Esophagus squamous epithelium (tissue), 5 donors: ENCODE measurements around the gene ANKRD44. TPM values are rescaled to one million over a fixed set of nuclear protein-coding genes. Genes with fewer than 3 reads are reported as not detected.

ENCODE experiments used
- DNase-seq: peaks from one replicate; lab custom pipeline; 2025; lab: John Stamatoyannopoulos, UW
- H3K27ac ChIP-seq, 4 donors: fragments of 200-600 bp; sonication (generic); one replicate each; pipeline ENCODE4 v1.5.1; 2016 to 2019; ENCODE audit warnings: mild to moderate bottlenecking in 1 of 4
- H3K27me3 ChIP-seq, 4 donors: fragments of 200-600 bp; sonication (generic); 1 replicate in 3 of 4; 2 replicates in 1 of 4; pipeline versions ENCODE4 v1.5.1 to v1.6.0; 2017 to 2021; ENCODE audit warnings: antibody characterized with exemption in 1 of 4
- H3K36me3 ChIP-seq, 3 donors: fragments of 200-600 bp; sonication (generic); one replicate each; pipeline ENCODE4 v1.5.1; 2016 to 2019
- H3K4me1 ChIP-seq, 3 donors: fragments of 200-600 bp; sonication (generic); one replicate each; pipeline ENCODE4 v1.5.1; 2017 to 2019
- H3K4me3 ChIP-seq, 4 donors: fragments of 200-600 bp; sonication (generic); 1 replicate in 3 of 4; 2 replicates in 1 of 4; pipeline ENCODE4 v1.5.1; 2016 to 2019; ENCODE audit warnings: mild to moderate bottlenecking in 2 of 4, moderate library complexity in 1 of 4
- H3K9me3 ChIP-seq, 3 donors: fragments of 200-600 bp; sonication (generic); one replicate each; pipeline ENCODE4 v1.5.1; 2016 to 2019
- CTCF ChIP-seq, 6 experiments: fragments of 450-650 bp in 4 of 6; fragments of 200-600 bp in 2 of 6; sonication (generic) in 2 of 6; IDR thresholded peaks; one replicate each; pipeline ENCODE4 v1.5.1; 2016 to 2019; ENCODE audit warnings: antibody characterized with exemption in 6 of 6, mild to moderate bottlenecking in 4 of 6, moderate library complexity in 4 of 6
- POLR2A ChIP-seq, 4 donors: fragments of 450-650 bp; IDR thresholded peaks; one replicate each; pipeline ENCODE4 v1.6.1; 2017; ENCODE audit warnings: antibody characterized with exemption in 4 of 4, mild to moderate bottlenecking in 4 of 4, moderate library complexity in 3 of 4
- WGBS, 2 donors: methylation state at CpG; one replicate each; pipeline ENCODE4 v1.1.5; 2018; 5-methylcytosine and 5-hydroxymethylcytosine counted together
- intact Hi-C: fragments of 100-400 bp; cut with DNase I; formaldehyde crosslinking; loops from one replicate; pipeline ENCODE4 v1.15.0; 2022
- total RNA-seq, 4 donors: library from RNA; depleted of rRNA; stranded (reverse); fragments of >200 nt; gene quantifications; one replicate each; pipeline ENCODE4 v1.1.0, GENCODE V29; 2016
- donor health status: DM: yes; HTN: yes; CAD: no.

Gene ANKRD44
- total RNA-seq, 4 donors from 2014 or later: 4.5 to 54.0 (median 11.4) TPM

GRCh38 chr2:197235711-197236110 is 74.9 kb downstream of the ANKRD44 start:
- Histone ChIP-seq H3K4me1 (peaks cover 0 to 26% (median 6%) of the 10 kb centered on the region in 3 donors), H3K36me3 (no peaks in the 10 kb centered on the region), H3K27ac (no peak overlapping the region), H3K9me3 (no peaks in the 10 kb centered on the region), H3K4me3 (no peak overlapping the region), H3K27me3 (no peaks in the 10 kb centered on the region)
- DNase-seq: no peak
- 80 to 88% methylated on average over 3 of the region's 3 CpGs for WGBS, 2 donors
- TF ChIP-seq POLR2A (IDR thresholded peaks at IDR 0.05) (no peak), CTCF (IDR thresholded peaks at IDR 0.05) (no peak)
- intact Hi-C loops: no loop called here

- TF ChIP-seq POLR2A (IDR thresholded peaks at IDR 0.05) (no peak), CTCF (IDR thresholded peaks at IDR 0.05) (no peak)
- Histone ChIP-seq H3K9me3 (no peaks in the 10 kb centered on the region), H3K36me3 (no peaks in the 10 kb centered on the region), H3K4me3 (no peak overlapping the region), H3K4me1 (peaks cover 0 to 23% (median 6%) of the 10 kb centered on the region in 3 donors), H3K27ac (no peak overlapping the region), H3K27me3 (no peaks in the 10 kb centered on the region)
- intact Hi-C loops: no loop called here
- whole genome bisulfite sequencing, 2 donors: 92 to 96% methylated on average over 4 of the region's 4 CpGs
- DNase-seq: no peak
Measured at GRCh38 chr2:197234671-197235191, 75.8 kb downstream of the ANKRD44 start.

- H3K27ac ChIP-seq: no peak overlapping the region
- peaks cover 0 to 13% (median 0%) of the 10 kb centered on the region in 3 donors for H3K4me1 ChIP-seq
- TF ChIP-seq CTCF (IDR thresholded peaks at IDR 0.05) (no peak), POLR2A (IDR thresholded peaks at IDR 0.05) (no peak)
- intact Hi-C loops: no loop called here
- DNase-seq: no peak
- no peaks in the 10 kb centered on the region for H3K36me3 ChIP-seq
- H3K4me3 ChIP-seq: no peak overlapping the region
- H3K9me3 ChIP-seq: no peaks in the 10 kb centered on the region
- no peaks in the 10 kb centered on the region for H3K27me3 ChIP-seq
Measured at GRCh38 chr2:197233473-197233872, 77.1 kb downstream of the ANKRD44 start.

GRCh38 chr2:197232010-197232409 is 78.6 kb downstream of the ANKRD44 start:
- Histone ChIP-seq H3K36me3 (no peaks in the 10 kb centered on the region), H3K4me3 (no peak overlapping the region), H3K9me3 (no peaks in the 10 kb centered on the region), H3K27me3 (no peaks in the 10 kb centered on the region), H3K27ac (no peak overlapping the region), H3K4me1 (peaks cover 0 to 13% (median 0%) of the 10 kb centered on the region in 3 donors)
- 86 to 87% methylated on average over 2 of the region's 2 CpGs for WGBS, 2 donors
- intact Hi-C loops: no loop called here
- TF ChIP-seq CTCF (IDR thresholded peaks at IDR 0.05) (no peak), POLR2A (IDR thresholded peaks at IDR 0.05) (no peak)
- DNase-seq: no peak

DNA sequence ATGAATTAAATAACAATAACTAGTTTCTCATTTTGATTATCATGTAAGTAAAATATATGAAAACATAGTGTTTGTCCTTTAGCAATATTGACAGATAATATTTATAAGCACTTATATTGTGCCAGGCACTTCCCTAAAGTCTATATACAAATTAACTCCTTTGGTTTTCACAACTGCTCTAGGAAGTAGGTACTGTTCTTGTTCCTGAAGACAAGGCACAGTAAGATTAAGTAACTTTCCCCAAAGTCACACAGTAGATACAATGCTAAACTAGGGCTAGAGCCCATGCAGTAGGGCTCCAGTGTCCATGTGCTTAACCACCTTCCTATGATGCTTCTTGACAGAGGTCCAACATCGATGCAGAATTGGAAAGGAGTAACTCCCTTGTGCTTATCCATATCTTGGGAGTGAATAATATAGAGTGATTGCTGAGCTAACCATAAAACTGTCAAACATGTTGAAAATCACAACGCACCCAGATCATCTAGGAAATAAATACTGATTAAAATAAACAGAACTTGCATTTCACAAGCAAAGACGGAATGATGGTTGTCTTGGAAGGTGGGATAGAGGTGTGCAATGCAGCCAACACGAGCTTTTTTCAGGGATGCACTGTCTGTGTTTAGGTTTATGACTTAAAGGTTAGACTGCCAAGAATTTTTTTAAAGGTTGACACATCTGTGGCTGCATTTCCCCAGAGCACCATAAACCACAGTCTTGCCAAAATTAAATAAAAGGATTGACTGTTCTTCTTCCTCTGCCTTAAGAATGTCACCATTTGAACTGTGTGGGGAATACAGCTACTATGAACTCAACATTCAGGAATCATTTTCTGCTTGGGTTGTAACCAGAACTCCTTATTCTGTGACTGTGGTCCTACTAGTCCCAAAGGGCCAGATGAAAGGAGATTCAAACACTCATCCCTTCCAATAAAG is 80.8 kb downstream of the ANKRD44 start:
- Histone ChIP-seq H3K27me3 (no peaks in the 10 kb centered on the region), H3K36me3 (no peaks in the 10 kb centered on the region), H3K4me3 (no peak overlapping the region), H3K27ac (no peak overlapping the region), H3K4me1 (peaks cover 0 to 13% (median 0%) of the 10 kb centered on the region in 3 donors), H3K9me3 (no peaks in the 10 kb centered on the region)
- TF ChIP-seq CTCF (IDR thresholded peaks at IDR 0.05) (no peak), POLR2A (IDR thresholded peaks at IDR 0.05) (no peak)
- intact Hi-C loops: no loop called here
- DNase-seq: no peak
- 58 to 60% methylated on average over 4 of the region's 4 CpGs for WGBS, 2 donors
